Measurements from ENCODE around the gene CHCHD6. TPM values are rescaled to one million over a fixed set of nuclear protein-coding genes. Genes with fewer than 3 reads are reported as not detected.
A peak's percentile ranks its signal among the peaks of the same experiment; 100 is the strongest.

CHCHD6 gene
- total RNA-seq, 2 donors from 2014 or later = 9.9 to 15.5 TPM

- Mint-ChIP-seq H3K4me3 (peak overlapping the region; percentile 83 to 84), H3K27ac (peak overlapping the region; percentile 88), H3K36me3 (ENCODE audit: insufficient read depth in 2 of 2) (no peaks in the 10 kb centered on the region), H3K4me1 (ENCODE audit: low read depth) (peaks cover 20% of the 10 kb centered on the region), H3K9me3 (no peaks in the 10 kb centered on the region), H3K27me3 (ENCODE audit: low read depth) (peaks cover 25% of the 10 kb centered on the region)
- DNase-seq (peak; percentile 54 to 68), ATAC-seq (replicated peaks in 1 of 2) (peak; percentile 50 to 54)
Observed at GRCh38 chr3:126982126-126982470, 278.1 kb downstream of the CHCHD6 start.

- peak within 1 kb of the TSS; percentile 83 to 84 for H3K4me3 Mint-ChIP-seq
- no peaks in the 10 kb centered on the region for H3K9me3 Mint-ChIP-seq
- H3K27ac Mint-ChIP-seq = peak within 1 kb of the TSS; percentile 88
- DNase-seq = peak; percentile 81 to 90
- H3K27me3 Mint-ChIP-seq (ENCODE audit: low read depth) = peaks cover 25% of the 10 kb centered on the region
- ATAC-seq (replicated peaks in 1 of 2) = peak; percentile 77 to 79
- no peaks in the 10 kb centered on the region for H3K36me3 Mint-ChIP-seq (ENCODE audit: insufficient read depth in 2 of 2)
- peaks cover 20% of the 10 kb centered on the region for H3K4me1 Mint-ChIP-seq (ENCODE audit: low read depth)
Observed at GRCh38 chr3:126982471-126983175, 278.6 kb downstream of the CHCHD6 start, which contains the start of gene PLXNA1. Gene PLXNA1 (plus strand): TSS chr3:126983115. CDS start chr3:126988594, 5,479 bp downstream.

GRCh38 chr3:126983276-126983652 is 279.2 kb downstream of the CHCHD6 start:
- H3K36me3 Mint-ChIP-seq (ENCODE audit: insufficient read depth in 2 of 2) = no peaks in the 10 kb centered on the region
- H3K4me1 Mint-ChIP-seq (ENCODE audit: low read depth) = peaks cover 20% of the 10 kb centered on the region
- peak; percentile 0 to 2 for ATAC-seq (replicated peaks in 1 of 2)
- no peak overlapping the region for H3K4me3 Mint-ChIP-seq
- no peak overlapping the region for H3K27ac Mint-ChIP-seq
- peak in 1 of 2 donors; percentile 14 for DNase-seq
- no peaks in the 10 kb centered on the region for H3K9me3 Mint-ChIP-seq
- peaks cover 18% of the 10 kb centered on the region for H3K27me3 Mint-ChIP-seq (ENCODE audit: low read depth)

DNA sequence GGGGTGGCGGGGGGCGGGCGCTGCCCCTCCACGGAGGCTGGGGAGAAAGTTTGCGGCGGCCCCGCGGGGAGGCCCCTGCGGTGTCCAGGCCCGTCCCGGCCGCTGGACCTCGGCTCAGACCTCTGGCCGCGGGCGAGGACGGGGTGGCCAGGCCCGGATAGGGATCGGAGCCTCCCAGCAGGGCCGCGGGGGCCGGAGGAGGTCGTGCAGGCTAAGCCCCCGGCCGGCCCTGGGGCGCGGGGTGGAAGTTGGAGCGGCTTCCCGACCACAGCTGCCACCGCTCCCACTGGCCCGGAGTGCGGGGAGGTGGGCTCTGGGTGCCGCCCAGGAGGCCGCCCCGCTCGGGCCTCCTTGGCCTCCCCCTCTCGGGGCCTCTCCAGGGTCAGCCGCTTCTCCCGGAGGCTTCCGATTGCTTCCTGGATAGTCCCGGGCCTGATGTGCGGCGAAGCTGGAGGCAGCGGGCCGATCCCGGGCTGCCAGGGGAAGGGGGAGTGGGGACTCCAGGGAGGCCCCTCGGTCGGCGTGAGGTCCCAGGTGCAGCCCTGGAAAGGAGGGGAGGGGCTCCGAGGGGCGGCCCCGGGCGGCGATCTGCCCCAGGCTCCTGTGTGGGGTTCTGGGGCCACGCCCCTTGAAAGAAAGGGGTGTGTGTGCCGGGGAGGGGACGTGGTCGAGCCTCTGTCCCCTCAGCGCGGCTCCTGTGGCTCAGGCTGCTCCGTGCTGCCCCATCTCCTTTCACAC is 279.8 kb downstream of the CHCHD6 start:
- DNase-seq (peak; percentile 35 to 49), ATAC-seq (replicated peaks in 1 of 2) (no peak)
- Mint-ChIP-seq H3K36me3 (ENCODE audit: insufficient read depth in 2 of 2) (no peaks in the 10 kb centered on the region), H3K27me3 (ENCODE audit: low read depth) (peaks cover 13% of the 10 kb centered on the region), H3K9me3 (no peaks in the 10 kb centered on the region), H3K4me3 (peak overlapping the region; percentile 45 to 64), H3K4me1 (ENCODE audit: low read depth) (peaks cover 20% of the 10 kb centered on the region), H3K27ac (no peak overlapping the region)

DNA sequence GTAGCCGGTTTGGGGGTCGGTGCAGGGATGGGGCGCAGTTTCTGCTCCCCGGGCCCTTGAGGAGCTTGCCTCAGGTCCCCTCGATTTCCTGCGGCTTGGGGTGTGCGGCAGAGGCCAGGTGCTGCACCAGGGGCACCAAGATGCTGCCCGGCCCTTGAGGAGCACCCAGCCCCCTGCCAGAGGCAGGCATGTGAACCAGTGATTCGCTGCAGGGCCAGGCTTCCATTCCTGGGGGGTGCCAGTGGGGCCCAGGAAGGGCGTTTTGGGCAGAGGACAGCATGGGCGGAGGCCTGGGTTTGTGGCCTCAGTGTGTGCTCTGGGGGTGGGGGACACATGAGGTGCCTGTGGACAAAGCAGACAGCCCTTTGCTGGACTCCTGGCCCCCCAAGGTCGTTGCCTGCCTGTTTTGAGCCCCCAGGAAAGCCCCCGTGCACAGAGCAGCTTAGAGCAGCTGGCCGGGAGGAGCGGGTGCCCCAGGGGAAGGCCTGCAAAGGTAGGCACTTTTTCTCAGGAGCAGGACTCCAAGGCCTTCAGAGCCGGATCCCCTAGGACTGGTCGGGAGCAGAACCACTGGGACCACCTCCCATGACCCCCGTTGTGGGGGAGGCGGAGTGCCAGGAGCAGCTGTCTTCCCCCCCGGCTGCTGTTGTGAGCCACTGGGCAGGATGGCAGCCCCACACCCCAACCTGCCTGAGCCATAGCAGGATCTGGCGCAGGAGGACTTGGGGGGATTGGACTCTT is 280.5 kb downstream of the CHCHD6 start:
- H3K4me3 Mint-ChIP-seq = peak overlapping the region; percentile 45 to 64
- H3K27me3 Mint-ChIP-seq (ENCODE audit: low read depth) = peaks cover 8% of the 10 kb centered on the region
- H3K4me1 Mint-ChIP-seq (ENCODE audit: low read depth) = peaks cover 12% of the 10 kb centered on the region
- H3K36me3 Mint-ChIP-seq (ENCODE audit: insufficient read depth in 2 of 2) = no peaks in the 10 kb centered on the region
- H3K9me3 Mint-ChIP-seq = no peaks in the 10 kb centered on the region
- ATAC-seq (replicated peaks in 1 of 2) = no peak
- no peak for DNase-seq
- no peak overlapping the region for H3K27ac Mint-ChIP-seq

DNA sequence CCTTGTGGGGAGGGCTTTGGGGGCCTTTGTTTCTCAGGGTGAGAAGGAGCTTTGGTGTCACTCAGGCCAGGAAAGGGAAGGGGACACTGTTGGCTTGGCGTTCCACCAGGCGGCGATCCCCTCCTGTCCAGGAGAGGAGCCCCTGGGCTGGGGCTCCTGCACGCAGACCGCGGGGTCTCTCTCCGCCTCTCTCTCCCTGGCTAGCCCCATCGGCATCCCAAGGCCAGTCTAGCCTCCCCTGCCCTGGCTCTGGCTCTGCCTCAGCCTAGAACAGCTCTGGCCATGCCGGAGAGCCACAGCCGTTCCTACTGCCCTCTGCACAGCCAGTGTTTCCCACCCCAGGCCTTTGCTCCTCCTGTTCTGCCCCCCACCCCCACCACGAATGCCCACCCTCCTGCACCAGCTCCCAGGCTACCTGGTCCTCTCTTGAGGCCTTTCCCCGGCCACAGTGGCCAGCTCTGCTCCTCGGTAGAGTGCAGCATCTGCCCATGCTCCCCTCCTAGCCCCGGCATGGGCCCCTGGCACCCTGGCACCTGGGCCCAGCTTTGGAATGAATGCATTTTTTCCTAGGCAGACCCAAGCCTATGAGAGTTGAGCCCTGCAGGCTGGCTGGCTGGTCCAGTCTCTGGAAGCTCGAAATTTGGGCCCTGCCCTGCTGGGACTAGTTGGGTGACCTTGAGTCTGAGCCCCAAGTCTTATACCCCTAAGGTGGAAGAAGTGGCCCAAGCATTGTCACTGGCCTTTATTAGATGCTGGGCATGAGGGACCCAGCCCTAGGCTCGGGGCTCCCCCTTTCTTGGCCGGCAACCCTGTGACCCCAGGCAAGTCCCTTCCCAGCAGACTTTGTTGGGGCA is 281.3 kb downstream of the CHCHD6 start:
- Mint-ChIP-seq H3K9me3 (no peaks in the 10 kb centered on the region), H3K4me1 (ENCODE audit: low read depth) (peaks cover 11% of the 10 kb centered on the region), H3K27ac (no peak overlapping the region), H3K36me3 (ENCODE audit: insufficient read depth in 2 of 2) (no peaks in the 10 kb centered on the region), H3K4me3 (peak overlapping the region in 1 of 2 donors; percentile 46), H3K27me3 (ENCODE audit: low read depth) (peaks cover under 1% of the 10 kb centered on the region)
- DNase-seq (no peak), ATAC-seq (replicated peaks in 1 of 2) (no peak)

GRCh38 chr3:126986001-126986400 is 282.0 kb downstream of the CHCHD6 start:
- no peaks in the 10 kb centered on the region for H3K9me3 Mint-ChIP-seq

DNA sequence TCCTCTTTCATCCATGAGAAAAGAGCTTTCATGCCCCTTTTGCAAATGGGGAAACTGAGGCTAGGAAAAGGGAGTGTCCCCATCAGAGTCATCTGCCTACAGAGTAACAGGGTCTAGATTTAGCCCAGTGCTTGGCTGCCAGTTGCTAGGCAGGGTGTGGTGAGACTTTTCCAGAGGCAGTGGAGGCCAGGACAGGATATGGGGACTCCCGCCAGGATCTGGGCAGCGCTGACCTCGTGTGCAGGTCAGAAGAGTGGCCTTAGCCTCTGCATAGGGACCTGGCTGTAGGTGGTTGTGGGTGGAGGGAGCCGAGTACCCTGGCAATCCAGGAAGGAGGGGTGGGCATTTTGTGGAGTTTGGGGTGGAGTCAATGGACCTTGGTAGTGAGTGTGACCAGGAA is 283.1 kb downstream of the CHCHD6 start:
- Mint-ChIP-seq H3K4me3 (no peak overlapping the region), H3K36me3 (ENCODE audit: insufficient read depth in 2 of 2) (no peaks in the 10 kb centered on the region), H3K9me3 (no peaks in the 10 kb centered on the region), H3K27me3 (ENCODE audit: low read depth) (no peaks in the 10 kb centered on the region), H3K4me1 (ENCODE audit: low read depth) (peaks cover 3% of the 10 kb centered on the region), H3K27ac (no peak overlapping the region)
- DNase-seq (no peak), ATAC-seq (replicated peaks in 1 of 2) (no peak)

More at GRCh38 chr3:126986001-126986400, 282.0 kb downstream of the CHCHD6 start:
- DNase-seq (no peak), ATAC-seq (replicated peaks in 1 of 2) (no peak)
- Mint-ChIP-seq H3K4me1 (ENCODE audit: low read depth) (peaks cover 11% of the 10 kb centered on the region), H3K27ac (no peak overlapping the region), H3K36me3 (ENCODE audit: insufficient read depth in 2 of 2) (no peaks in the 10 kb centered on the region), H3K27me3 (ENCODE audit: low read depth) (no peaks in the 10 kb centered on the region), H3K4me3 (no peak overlapping the region)

DNA sequence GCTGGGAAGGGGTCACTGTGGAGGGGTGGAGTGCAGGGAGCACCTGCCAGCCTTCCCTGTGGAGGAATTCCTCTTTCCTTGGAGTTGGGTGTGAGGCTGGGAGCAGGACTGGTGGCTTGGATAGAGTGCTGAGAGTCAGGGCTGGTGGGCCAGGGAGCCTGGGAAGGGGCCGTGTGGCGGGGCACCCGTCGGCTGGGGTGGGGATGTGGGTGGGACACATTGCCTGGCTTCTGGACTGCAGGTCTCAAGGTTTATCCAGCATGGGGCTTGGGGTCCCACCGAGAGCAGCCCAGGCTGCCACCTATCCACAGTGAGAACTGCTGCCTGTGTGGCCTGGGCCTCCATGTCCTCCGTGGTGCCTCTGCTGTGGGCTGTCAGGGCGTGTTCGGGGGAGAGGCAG is 283.6 kb downstream of the CHCHD6 start:
- DNase-seq (no peak), ATAC-seq (replicated peaks in 1 of 2) (no peak)
- H3K4me1 Mint-ChIP-seq (ENCODE audit: low read depth) = no peaks in the 10 kb centered on the region
- no peaks in the 10 kb centered on the region for H3K36me3 Mint-ChIP-seq (ENCODE audit: insufficient read depth in 2 of 2)
- H3K27me3 Mint-ChIP-seq (ENCODE audit: low read depth) = no peaks in the 10 kb centered on the region
- no peaks in the 10 kb centered on the region for H3K9me3 Mint-ChIP-seq
- H3K27ac Mint-ChIP-seq = no peak overlapping the region
- H3K4me3 Mint-ChIP-seq = no peak overlapping the region

- no peaks in the 10 kb centered on the region for H3K4me1 Mint-ChIP-seq (ENCODE audit: low read depth)
- H3K27ac Mint-ChIP-seq = no peak overlapping the region
- ATAC-seq (replicated peaks in 1 of 2) (no peak), DNase-seq (no peak)
- H3K9me3 Mint-ChIP-seq = no peaks in the 10 kb centered on the region
- H3K36me3 Mint-ChIP-seq (ENCODE audit: insufficient read depth in 2 of 2) = no peaks in the 10 kb centered on the region
- H3K27me3 Mint-ChIP-seq (ENCODE audit: low read depth) = no peaks in the 10 kb centered on the region
- no peak overlapping the region for H3K4me3 Mint-ChIP-seq
Observed at GRCh38 chr3:126988451-126989021, 284.5 kb downstream of the CHCHD6 start.

GRCh38 chr3:126989316-126990023 is 285.4 kb downstream of the CHCHD6 start:
- H3K36me3 Mint-ChIP-seq (ENCODE audit: insufficient read depth in 2 of 2) = no peaks in the 10 kb centered on the region
- no peaks in the 10 kb centered on the region for H3K27me3 Mint-ChIP-seq (ENCODE audit: low read depth)
- no peak overlapping the region for H3K4me3 Mint-ChIP-seq
- no peaks in the 10 kb centered on the region for H3K4me1 Mint-ChIP-seq (ENCODE audit: low read depth)
- H3K27ac Mint-ChIP-seq = no peak overlapping the region
- no peak for ATAC-seq (replicated peaks in 1 of 2)
- no peak for DNase-seq
- H3K9me3 Mint-ChIP-seq = no peaks in the 10 kb centered on the region
